Spleen (tissue), 11 donors: Measurements from ENCODE around the gene FOXL3. TPM values are rescaled to one million over a fixed set of nuclear protein-coding genes. Genes with fewer than 3 reads are reported as not detected.

Experiments used
- DNase-seq: peaks from one replicate; pipeline ENCODE4 v3.0.0-alpha.2; 2020
- H3K27ac ChIP-seq, 8 donors: fragments of 200-600 bp; sonication (generic) in 7 of 8; 1 replicate in 4 of 8; 2 replicates in 4 of 8; pipeline versions ENCODE4 v1.5.0 to v1.8.0; 2016 to 2021; ENCODE audit warnings: inconsistent platforms in 4 of 8, mild to moderate bottlenecking in 4 of 8, moderate library complexity in 1 of 8
- H3K27me3 ChIP-seq, 7 donors: fragments of 200-600 bp; sonication (generic) in 6 of 7; replicated peaks in 1 of 7; 1 replicate in 4 of 7; 2 replicates in 3 of 7; pipeline versions ENCODE4 v1.5.0 to v1.8.0; 2016 to 2021; ENCODE audit warnings: inconsistent platforms in 3 of 7, mild to moderate bottlenecking in 1 of 7
- H3K36me3 ChIP-seq, 6 donors: fragments of 200-600 bp; sonication (generic) in 5 of 6; 1 replicate in 4 of 6; 2 replicates in 2 of 6; pipeline versions ENCODE4 v1.5.0 to v1.8.0; 2016 to 2021; ENCODE audit warnings: inconsistent platforms in 2 of 6
- H3K4me1 ChIP-seq, 6 donors: fragments of 200-600 bp; sonication (generic) in 5 of 6; 1 replicate in 3 of 6; 2 replicates in 3 of 6; pipeline versions ENCODE4 v1.5.0 to v1.8.0; 2016 to 2021; ENCODE audit warnings: inconsistent platforms in 3 of 6
- H3K4me3 ChIP-seq, 8 donors: fragments of 200-600 bp; sonication (generic) in 7 of 8; 1 replicate in 4 of 8; 2 replicates in 4 of 8; pipeline versions ENCODE4 v1.5.0 to v1.8.0; 2016 to 2021; ENCODE audit warnings: inconsistent platforms in 4 of 8, mild to moderate bottlenecking in 4 of 8, moderate library complexity in 2 of 8
- H3K9me3 ChIP-seq, 8 donors: fragments of 200-600 bp; sonication (generic) in 7 of 8; 1 replicate in 4 of 8; 2 replicates in 4 of 8; pipeline versions ENCODE4 v1.5.0 to v1.8.0; 2016 to 2021; ENCODE audit warnings: inconsistent platforms in 4 of 8
- POLR2A ChIP-seq, 3 donors: fragments of 450-650 bp; IDR thresholded peaks; one replicate each; pipeline ENCODE4 v1.5.1; 2017; ENCODE audit warnings: antibody characterized with exemption in 3 of 3, mild to moderate bottlenecking in 1 of 3
- POLR2AphosphoS5 ChIP-seq, 3 donors: sonication (generic); formaldehyde crosslinking; IDR thresholded peaks; one replicate each; pipeline ENCODE4 v1.5.1; 2017; ENCODE audit warnings: antibody characterized with exemption in 3 of 3
- WGBS, 5 donors: extraction: QIAGEN DNeasy Blood & Tissue Kit in 3 of 5; methylation state at CpG; one replicate each; pipeline versions ENCODE4 v1.1.5 to v1.1.7; 2013 to 2018; 5-methylcytosine and 5-hydroxymethylcytosine counted together
- intact Hi-C: fragments of 100-400 bp; cut with DNase I; formaldehyde crosslinking; loops from one replicate; pipeline ENCODE4 v1.15.0; 2023; ENCODE audit warnings: low total_unique reads
- polyA plus RNA-seq, 3 donors: library from polyadenylated mRNA; stranded (reverse); fragments of 200-250 nt; gene quantifications; one replicate each; pipeline ENCODE4 v1.2.1, GENCODE V29; 2013
- total RNA-seq, 7 donors: library from RNA; depleted of rRNA in 3 of 7; stranded (reverse); fragments of >200 nt in 3 of 7; fragmentation: NEBNext Ultra II Directional in 4 of 7; extraction: Animal tissue kit (Norgen Biotek cat#: 25700) in 4 of 7; gene quantifications; one replicate each; pipeline versions ENCODE4 v1.1.0 to v1.2.1, GENCODE V29; 2016 to 2021
- TF ChIP-seq, protein P1 (sequence below), 11 experiments: fragments of 200-600 bp in 7 of 11; fragments of 450-650 bp in 4 of 11; sonication (generic) in 4 of 11; IDR thresholded peaks in 8 of 11; conservative IDR thresholded peaks in 3 of 11; 1 replicate in 7 of 11; 2 replicates in 4 of 11; pipeline versions ENCODE4 v1.4.0 to v1.8.0; 2016 to 2021; ENCODE audit warnings: antibody characterized with exemption in 11 of 11, inconsistent platforms in 4 of 11, mild to moderate bottlenecking in 1 of 11
- donor health status: healthy with polysubstance abuse.
- donor health status: DM: no; HTN: no; CAD: no; lungs with moderate emphysema.
- donor health status: DM: no; HTN: no; CAD: no.
- donor health status: Bipolar disorder and iron deficiency.
- donor health status: healthy.
- donor health status: DM: no; HTN: no; CAD: no.
- donor health status: DM: yes; HTN: yes; CAD: no.

The FOXL3 gene
- total and polyA plus RNA-seq, 10 donors: not detected

GRCh38 chr7:325811-326210 is 35.8 kb downstream of the FOXL3 start:
- intact Hi-C loops: no loop called here
- no peak for DNase-seq
- Histone ChIP-seq H3K4me1 (peaks cover 0 to 14% (median 10%) of the 10 kb centered on the region in 6 donors), H3K27ac (no peak overlapping the region), H3K27me3 (peaks cover 0 to 12% (median 0%) of the 10 kb centered on the region in 7 donors), H3K4me3 (no peak overlapping the region), H3K36me3 (no peaks in the 10 kb centered on the region), H3K9me3 (peaks cover 0 to 8% (median 5%) of the 10 kb centered on the region in 8 donors)
- TF ChIP-seq POLR2A (IDR thresholded peaks at IDR 0.05): no peak
- TF ChIP-seq, protein P1, sequence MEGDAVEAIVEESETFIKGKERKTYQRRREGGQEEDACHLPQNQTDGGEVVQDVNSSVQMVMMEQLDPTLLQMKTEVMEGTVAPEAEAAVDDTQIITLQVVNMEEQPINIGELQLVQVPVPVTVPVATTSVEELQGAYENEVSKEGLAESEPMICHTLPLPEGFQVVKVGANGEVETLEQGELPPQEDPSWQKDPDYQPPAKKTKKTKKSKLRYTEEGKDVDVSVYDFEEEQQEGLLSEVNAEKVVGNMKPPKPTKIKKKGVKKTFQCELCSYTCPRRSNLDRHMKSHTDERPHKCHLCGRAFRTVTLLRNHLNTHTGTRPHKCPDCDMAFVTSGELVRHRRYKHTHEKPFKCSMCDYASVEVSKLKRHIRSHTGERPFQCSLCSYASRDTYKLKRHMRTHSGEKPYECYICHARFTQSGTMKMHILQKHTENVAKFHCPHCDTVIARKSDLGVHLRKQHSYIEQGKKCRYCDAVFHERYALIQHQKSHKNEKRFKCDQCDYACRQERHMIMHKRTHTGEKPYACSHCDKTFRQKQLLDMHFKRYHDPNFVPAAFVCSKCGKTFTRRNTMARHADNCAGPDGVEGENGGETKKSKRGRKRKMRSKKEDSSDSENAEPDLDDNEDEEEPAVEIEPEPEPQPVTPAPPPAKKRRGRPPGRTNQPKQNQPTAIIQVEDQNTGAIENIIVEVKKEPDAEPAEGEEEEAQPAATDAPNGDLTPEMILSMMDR (IDR thresholded peaks at IDR 0.05 in 8 of 11, conservative IDR thresholded peaks at IDR 0.05 in 3 of 11): no peak
- no peak for TF ChIP-seq POLR2AphosphoS5 (IDR thresholded peaks at IDR 0.05)
- 92 to 97% (median 95%) methylated on average over 11 of the region's 11 CpGs for WGBS, 5 donors

DNA sequence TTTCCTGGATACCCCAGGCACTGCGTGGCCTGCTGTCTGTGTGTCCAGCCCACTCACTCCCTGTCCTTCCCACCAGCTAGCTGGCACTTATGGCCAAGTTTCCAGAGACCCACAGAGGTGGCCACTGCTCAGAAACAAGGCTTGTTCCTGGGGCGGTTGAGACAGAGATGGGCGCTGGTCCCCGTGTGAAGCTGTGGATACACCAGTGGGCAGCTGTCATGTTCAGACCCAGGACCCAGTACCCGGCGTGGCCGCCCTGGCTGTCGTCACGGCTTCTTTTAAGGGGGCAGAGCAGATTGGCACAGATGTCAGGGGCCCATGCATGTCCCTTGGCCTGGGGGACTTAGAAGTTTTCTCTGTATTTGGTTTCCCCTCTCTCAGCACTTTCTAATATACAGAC is 36.3 kb downstream of the FOXL3 start:
- H3K27me3 ChIP-seq: peaks cover 0 to 10% (median 0%) of the 10 kb centered on the region in 7 donors
- intact Hi-C loops: no loop called here
- H3K9me3 ChIP-seq: peaks cover 0 to 8% (median 5%) of the 10 kb centered on the region in 8 donors
- H3K4me1 ChIP-seq: peaks cover 0 to 14% (median 10%) of the 10 kb centered on the region in 6 donors
- H3K4me3 ChIP-seq: no peak overlapping the region
- 82 to 95% (median 94%) methylated on average over 9 of the region's 9 CpGs for WGBS, 5 donors
- H3K36me3 ChIP-seq: no peaks in the 10 kb centered on the region
- DNase-seq: peak; percentile 73
- TF ChIP-seq POLR2A (IDR thresholded peaks at IDR 0.05) (no peak), POLR2AphosphoS5 (IDR thresholded peaks at IDR 0.05) (no peak)
- TF ChIP-seq, protein P1 (IDR thresholded peaks at IDR 0.05 in 8 of 11, conservative IDR thresholded peaks at IDR 0.05 in 3 of 11): no peak
- H3K27ac ChIP-seq: no peak overlapping the region

GRCh38 chr7:326809-327232 is 36.9 kb downstream of the FOXL3 start:
- WGBS, 5 donors: 72 to 81% (median 78%) methylated on average over 6 of the region's 6 CpGs
- DNase-seq: no peak
- Histone ChIP-seq H3K4me1 (peaks cover 0 to 11% (median 8%) of the 10 kb centered on the region in 6 donors), H3K36me3 (no peaks in the 10 kb centered on the region), H3K27me3 (peaks cover 0 to 6% (median 0%) of the 10 kb centered on the region in 7 donors), H3K9me3 (peaks cover 0 to 8% (median 5%) of the 10 kb centered on the region in 8 donors), H3K4me3 (no peak overlapping the region), H3K27ac (no peak overlapping the region)
- intact Hi-C loops: no loop called here
- TF ChIP-seq POLR2AphosphoS5 (IDR thresholded peaks at IDR 0.05) (no peak), POLR2A (IDR thresholded peaks at IDR 0.05) (no peak)
- TF ChIP-seq, protein P1 (IDR thresholded peaks at IDR 0.05 in 8 of 11, conservative IDR thresholded peaks at IDR 0.05 in 3 of 11): no peak

DNA sequence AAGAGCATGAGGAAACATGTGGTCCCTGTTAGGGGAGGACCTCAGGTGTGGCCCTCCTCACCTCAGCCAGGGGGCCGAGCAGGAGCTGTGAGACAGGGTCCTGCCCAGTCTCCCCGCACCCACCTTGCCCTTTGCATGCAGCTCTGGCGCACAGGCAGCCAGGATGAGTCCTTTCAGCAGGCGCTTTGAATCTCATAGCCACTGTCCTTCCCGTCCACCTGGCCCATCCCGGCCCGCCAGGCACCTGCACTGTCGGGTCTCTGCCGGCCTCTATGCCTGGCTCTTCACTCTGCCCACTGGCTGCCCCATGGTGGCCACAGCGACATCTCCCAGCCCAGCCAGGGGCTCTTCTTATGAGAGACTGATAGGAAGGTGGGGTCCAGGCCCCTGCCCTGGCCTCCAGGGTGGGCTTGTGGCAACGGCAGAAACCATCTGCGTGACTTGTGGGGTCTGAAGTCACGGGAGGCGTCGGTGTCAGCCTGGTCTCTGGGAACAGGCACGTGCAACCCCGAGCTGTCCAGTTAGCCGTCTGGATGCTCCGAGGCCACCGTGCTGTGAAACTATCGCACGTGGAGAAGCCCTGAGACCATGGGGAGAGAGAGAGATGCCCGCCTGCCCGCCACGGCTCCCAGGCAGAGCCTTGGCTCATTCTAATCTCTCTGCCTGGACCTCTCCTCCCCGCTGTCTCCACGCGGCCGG is 37.4 kb downstream of the FOXL3 start:
- intact Hi-C loops: no loop called here

More for the DNA sequence above, 37.4 kb downstream of the FOXL3 start:
- peaks cover 0 to 8% (median 5%) of the 10 kb centered on the region in 8 donors for H3K9me3 ChIP-seq
- H3K27ac ChIP-seq: no peak overlapping the region
- peaks cover 0 to 8% (median 4%) of the 10 kb centered on the region in 6 donors for H3K4me1 ChIP-seq
- no peaks in the 10 kb centered on the region for H3K36me3 ChIP-seq
- 89 to 96% (median 92%) methylated on average over 28 to 29 of the region's 29 CpGs for WGBS, 5 donors
- H3K27me3 ChIP-seq: peaks cover 0 to 10% (median 0%) of the 10 kb centered on the region in 7 donors
- no peak for TF ChIP-seq POLR2A (IDR thresholded peaks at IDR 0.05)
- no peak for TF ChIP-seq POLR2AphosphoS5 (IDR thresholded peaks at IDR 0.05)
- TF ChIP-seq, protein P1 (IDR thresholded peaks at IDR 0.05 in 8 of 11, conservative IDR thresholded peaks at IDR 0.05 in 3 of 11): no peak
- no peak overlapping the region for H3K4me3 ChIP-seq
- peak; percentile 69 for DNase-seq
